K562 (cell line): ENCODE data around the gene CCDC192. TPM values are rescaled to one million over a fixed set of nuclear protein-coding genes. Genes with fewer than 3 reads are reported as not detected.

Source experiments
- ATAC-seq: fragments of 200-7000 bp; cut with Tn5 transposase; 3 replicates; pipeline ENCODE4 v1.9.1; 2020; ENCODE audit warnings: moderate library complexity
- BruUV-seq: library from RNA; stranded (reverse); fragments of 400-500 nt; replicated peaks from 2 replicates; lab custom pipeline; 2021; lab: Mats Ljungman, UMichigan
- CTCF ChIA-PET: fragments of 300-600 bp; formaldehyde crosslinking; extraction: SDS; loops from one replicate; lab custom pipeline; 2021; ENCODE audit warnings: low intra/inter-chr PET ratio; lab: Yijun Ruan, JAX
- POLR2A ChIA-PET: fragments of 300-600, 350-650 bp; sonication (Branson Sonifier 250); formaldehyde crosslinking; extraction: SDS; loops from one replicate; lab custom pipeline; 2021; ENCODE audit warnings: antibody characterized with exemption, inconsistent platforms; lab: Yijun Ruan, JAX
- DNase-seq, 4 experiments: peaks; one replicate each; pipeline versions ENCODE4 v3.0.0 to v3.0.0-alpha.2; 2011 to 2018; ENCODE audit warnings: low spot score in 3 of 4, mixed read lengths in 3 of 4; ENCODE audit errors: extremely low read depth in 1 of 4
- FAIRE-seq: peaks from 2 replicates; lab custom pipeline; 2011; peaks lifted over from hg19 to GRCh38; lab: Jason Lieb, UNC
- H2AFZ ChIP-seq: 2 replicates; pipeline ENCODE4 v1.6.0; 2011; ENCODE audit warnings: low read depth, low read length, control low read depth, inconsistent platforms
- H3K27ac ChIP-seq: fragments of 200-600 bp; 3 replicates; pipeline ENCODE4 v1.8.0; 2011; ENCODE audit warnings: low read depth, mild to moderate bottlenecking, control low read depth, inconsistent platforms, low read length, moderate library complexity, mixed read lengths; ENCODE audit errors: extremely low read depth
- H3K27me3 ChIP-seq, 2 experiments: fragments of 300-600 bp in 1 of 2; 2 replicates in 1 of 2; 3 replicates in 1 of 2; pipeline versions ENCODE4 v1.6.0 to v1.8.0; 2011; ENCODE audit warnings: inconsistent platforms in 2 of 2, low read length in 2 of 2, mild to moderate bottlenecking in 1 of 2, mixed read lengths in 1 of 2, moderate library complexity in 1 of 2; ENCODE audit not compliant: control insufficient read depth in 2 of 2, insufficient read depth in 2 of 2
- H3K36me3 ChIP-seq: fragments of 300-600 bp; 3 replicates; pipeline ENCODE4 v1.8.0; 2011; ENCODE audit warnings: mild to moderate bottlenecking, low read length, inconsistent platforms; ENCODE audit not compliant: control insufficient read depth, insufficient read depth
- H3K4me1 ChIP-seq, 2 experiments: fragments of 200-600 bp in 1 of 2; replicated peaks in 1 of 2; 2 replicates in 1 of 2; 3 replicates in 1 of 2; pipeline versions ENCODE4 v1.5.1 to v1.8.0; 2011; ENCODE audit warnings: inconsistent platforms in 2 of 2, low read length in 2 of 2, mild to moderate bottlenecking in 1 of 2, mixed read lengths in 1 of 2, moderate library complexity in 1 of 2; ENCODE audit not compliant: control insufficient read depth in 2 of 2, insufficient read depth in 2 of 2
- H3K4me2 ChIP-seq: 2 replicates; pipeline ENCODE4 v1.6.1; 2011; ENCODE audit warnings: low read length, control low read depth, inconsistent platforms, mixed read lengths; ENCODE audit not compliant: insufficient read depth
- H3K4me3 ChIP-seq: fragments of 200-600 bp; sonication (generic), shearing (Covaris generic); 2 replicates; pipeline ENCODE4 v1.5.1; 2016; ENCODE audit warnings: control low read depth, inconsistent platforms
- H3K79me2 ChIP-seq: fragments of 200-600 bp; 3 replicates; pipeline ENCODE4 v1.8.0; 2011; ENCODE audit warnings: low read length, inconsistent platforms; ENCODE audit not compliant: control insufficient read depth, insufficient read depth
- H3K9ac ChIP-seq, 2 experiments: 2 replicates each; pipeline versions ENCODE4 v1.6.0 to v1.6.1; 2011; ENCODE audit warnings: low read depth in 2 of 2, low read length in 2 of 2, control low read depth in 1 of 2, inconsistent platforms in 1 of 2, mild to moderate bottlenecking in 1 of 2, mixed read lengths in 1 of 2; ENCODE audit not compliant: insufficient read depth in 1 of 2
- H3K9me1 ChIP-seq: one replicate; pipeline ENCODE4 v1.6.0; 2011; ENCODE audit warnings: inconsistent platforms, mild to moderate bottlenecking, low read length, moderate library complexity; ENCODE audit not compliant: control insufficient read depth, insufficient read depth
- H3K9me3 ChIP-seq: replicated peaks from 2 replicates; pipeline ENCODE4 v1.5.1; 2011; ENCODE audit warnings: low read depth, low read length, inconsistent platforms; ENCODE audit not compliant: control insufficient read depth, insufficient read depth
- H4K20me1 ChIP-seq: replicated peaks from 2 replicates; pipeline ENCODE4 v1.6.1; 2011; ENCODE audit warnings: low read length, inconsistent platforms, mixed read lengths; ENCODE audit not compliant: control insufficient read depth, insufficient read depth
- ADNP ChIP-seq: fragments of 200-800 bp; sonication (Bioruptor generic); IDR thresholded peaks from 2 replicates; pipeline ENCODE4 v1.6.1; 2016; ENCODE audit warnings: missing genetic modification characterization, missing compliant biosample characterization
- BCL6 ChIP-seq: fragments of 250-450 bp; sonication (Bioruptor Pico); IDR thresholded peaks from 2 replicates; pipeline ENCODE4 v1.4.0; 2020
- CBX1 ChIP-seq: sonication (generic); IDR thresholded peaks from 2 replicates; pipeline ENCODE4 v1.6.1; 2016; ENCODE audit warnings: antibody characterized with exemption, low read depth, mild to moderate bottlenecking
- ETV6 ChIP-seq, 3 experiments: fragments of 150-350 bp in 1 of 3; sonication (generic) in 1 of 3; formaldehyde crosslinking in 1 of 3; IDR thresholded peaks; 2 replicates each; pipeline versions ENCODE4 v1.6.1 to v1.8.0; 2014 to 2022; ENCODE audit warnings: borderline replicate concordance in 2 of 3, low read depth in 2 of 3, antibody characterized with exemption in 1 of 3, low read length in 1 of 3, mild to moderate bottlenecking in 1 of 3, missing genetic modification reagents in 1 of 3
- NFE2 ChIP-seq: IDR thresholded peaks from 2 replicates; pipeline ENCODE4 v1.6.1; 2014; ENCODE audit warnings: antibody characterized with exemption, low read depth
- RBM25 ChIP-seq: fragments of 200-400 bp; formaldehyde crosslinking; IDR thresholded peaks from 2 replicates; pipeline ENCODE4 v1.6.1; 2018; ENCODE audit warnings: low read length, low read depth, moderate library complexity; ENCODE audit not compliant: severe bottlenecking
- RBM34 ChIP-seq: fragments of 200-400 bp; formaldehyde crosslinking; IDR thresholded peaks from 2 replicates; pipeline ENCODE4 v1.6.1; 2018; ENCODE audit warnings: low read length, borderline replicate concordance; ENCODE audit not compliant: insufficient read depth
- SAFB ChIP-seq: fragments of 200-400 bp; formaldehyde crosslinking; IDR thresholded peaks from 2 replicates; pipeline ENCODE4 v1.6.1; 2017; ENCODE audit warnings: low read depth, low read length, borderline replicate concordance
- TAF7 ChIP-seq: fragments of 450-650 bp; IDR thresholded peaks from 2 replicates; pipeline ENCODE4 v1.6.1; 2016; ENCODE audit warnings: missing genetic modification characterization, missing compliant biosample characterization
- XRCC4 ChIP-seq: IDR thresholded peaks from one replicate; pipeline ENCODE4 v1.6.1; 2011; ENCODE audit not compliant: insufficient read depth, insufficient read length; ENCODE audit errors: extremely low read depth
- ZKSCAN1 ChIP-seq: fragments of 150-350 bp; IDR thresholded peaks from 2 replicates; pipeline ENCODE4 v1.6.1; 2016; ENCODE audit warnings: low read depth, low read length
- ZNF12 ChIP-seq: sonication (generic); formaldehyde crosslinking; IDR thresholded peaks from 2 replicates; pipeline ENCODE4 v1.4.0; 2020; ENCODE audit warnings: mild to moderate bottlenecking, missing genetic modification reagents
- WGBS: fragments of 100-300 bp; shearing (Covaris generic); methylation state at CpG from one replicate; pipeline ENCODE4 v1.1.6; 2016; ENCODE audit warnings: low coverage, mixed read lengths; ENCODE audit not compliant: insufficient coverage; ENCODE audit errors: missing lambda C conversion rate; 5-methylcytosine and 5-hydroxymethylcytosine counted together
- in situ Hi-C: fragments of 300-500 bp; cut with MboI; formaldehyde crosslinking; loops from 4 replicates; pipeline ENCODE4 v1.15.0; 2018; ENCODE audit warnings: inconsistent platforms, mixed read lengths
- intact Hi-C: fragments of 100-400 bp; cut with micrococcal nuclease; formaldehyde crosslinking; loops from 2 replicates; pipeline ENCODE4 v1.14.2; 2022
- polyA plus RNA-seq, 8 experiments: library from polyadenylated mRNA; depleted of rRNA in 4 of 8; stranded (reverse) in 5 of 8; unstranded in 3 of 8; fragments of >200 nt; fragmentation: Nextera tagmentation in 2 of 8; fragmentation: Illumina TruSeq in 1 of 8; extraction: Ambion mirVana in 2 of 8; extraction: Trizol in 1 of 8; gene quantifications; 2 replicates each; pipeline versions ENCODE4 v1.2.1 to v1.2.3, GENCODE V29; 2011 to 2014; ENCODE audit warnings: inconsistent platforms in 1 of 8, missing spikeins in 1 of 8
- total RNA-seq, 7 experiments: library from RNA; depleted of rRNA in 6 of 7; stranded (reverse); fragments of >200 nt in 6 of 7; fragmentation: Illumina TruSeq in 2 of 7; extraction: Trizol in 2 of 7; gene quantifications; 2 replicates each; pipeline versions ENCODE4 v1.2.1 to v1.2.3, GENCODE V29; 2011 to 2021; ENCODE audit warnings: low replicate concordance in 1 of 7
- TF ChIP-seq, protein P1 (sequence below): fragments of 450-650 bp; formaldehyde crosslinking; IDR thresholded peaks from 2 replicates; pipeline ENCODE4 v1.4.0; 2020; ENCODE audit warnings: mild to moderate bottlenecking, moderate library complexity
- TF ChIP-seq, protein P2 (sequence below): sonication (generic); formaldehyde crosslinking; IDR thresholded peaks from 2 replicates; pipeline ENCODE4 v1.8.1; 2022; ENCODE audit warnings: missing genetic modification reagents
- TF ChIP-seq, protein P3 (sequence below): sonication (generic); formaldehyde crosslinking; IDR thresholded peaks from 2 replicates; pipeline ENCODE4 v1.8.0; 2022; ENCODE audit warnings: mild to moderate bottlenecking, missing genetic modification reagents

The CCDC192 gene
- total and polyA plus RNA-seq, 9 of the 15 experiments (the other 6 are each of a cell fraction or from before 2014, with no cell fraction given), result 0.21 to 0.66 (median 0.38) TPM; not detected in 2

DNA sequence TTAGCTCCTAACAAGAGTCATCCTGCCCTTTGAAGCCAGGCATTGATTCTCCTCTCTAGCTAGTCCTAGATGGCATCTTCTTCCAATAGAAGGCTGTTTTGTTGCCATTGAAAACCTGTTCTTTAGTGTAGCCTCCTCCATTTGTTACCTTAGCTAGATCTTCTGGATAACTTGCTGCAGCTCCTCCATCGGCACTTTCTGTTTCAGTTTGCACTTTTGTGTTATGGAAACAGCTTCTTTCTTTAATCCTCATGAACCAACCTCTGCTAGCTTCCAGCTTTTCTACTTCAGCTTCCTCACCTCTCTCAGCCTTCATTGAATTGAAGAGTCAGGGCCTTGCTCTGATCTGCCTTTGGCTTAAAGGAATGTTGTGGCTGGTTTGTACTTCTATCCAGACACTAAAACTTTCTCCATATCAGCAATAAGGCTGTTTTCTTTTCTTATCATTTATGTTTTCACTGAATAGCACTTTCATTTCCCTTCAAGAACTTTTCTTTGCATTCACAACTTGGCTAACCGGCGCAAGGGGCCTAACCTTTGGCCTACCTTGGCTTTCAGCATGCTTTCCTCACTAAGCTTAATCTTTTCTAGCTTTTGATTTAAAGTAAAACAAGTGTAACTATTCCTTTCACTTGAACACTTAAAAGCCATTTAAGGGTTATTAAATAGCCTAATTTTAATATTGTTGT lies 213.8 kb downstream of the CCDC192 start:
- POLR2A ChIA-PET, result no interaction called here
- Histone ChIP-seq H3K4me3 (no peak overlapping the region), H3K36me3 (no peaks in the 10 kb centered on the region), H3K4me2 (no peak overlapping the region), H3K4me1 (no peaks in the 10 kb centered on the region), H3K9me3 (no peaks in the 10 kb centered on the region), H3K9ac (no peak overlapping the region), H3K79me2 (no peaks in the 10 kb centered on the region), H3K27ac (no peak overlapping the region), H4K20me1 (no peaks in the 10 kb centered on the region), H2AFZ (no peak overlapping the region), H3K9me1 (no peaks in the 10 kb centered on the region), H3K27me3 (peaks cover 0 to 4% of the 10 kb centered on the region in 2 experiments; a peak in 1 of 5 replicates)
- intact Hi-C loops (no loop called here), in situ Hi-C loops (no loop called here)
- CTCF ChIA-PET, result no interaction called here
- FAIRE-seq (no peak), ATAC-seq (no peak), DNase-seq (no peak)
- 12% methylated on average over 3 of the region's 3 CpGs for WGBS
- no TSS peak for BruUV-seq
- TF ChIP-seq RBM34 (no peak), ETV6 (IDR thresholded peaks at IDR 0.05; ENCODE audit: borderline replicate concordance in 1 of 2, low read depth in 2 of 2, low read length in 1 of 2) (no peak), ETV6 (CRISPR knock-in tag; IDR thresholded peaks at IDR 0.05; ENCODE audit: borderline replicate concordance) (no peak), SAFB (no peak), ADNP (tag) (no peak), RBM25 (no peak), TAF7 (tag) (no peak), XRCC4 (no peak), CBX1 (no peak), NFE2 (no peak), ZKSCAN1 (no peak), BCL6 (CRISPR knock-in tag) (no peak), ZNF12 (no peak)
- TF ChIP-seq, protein P1, sequence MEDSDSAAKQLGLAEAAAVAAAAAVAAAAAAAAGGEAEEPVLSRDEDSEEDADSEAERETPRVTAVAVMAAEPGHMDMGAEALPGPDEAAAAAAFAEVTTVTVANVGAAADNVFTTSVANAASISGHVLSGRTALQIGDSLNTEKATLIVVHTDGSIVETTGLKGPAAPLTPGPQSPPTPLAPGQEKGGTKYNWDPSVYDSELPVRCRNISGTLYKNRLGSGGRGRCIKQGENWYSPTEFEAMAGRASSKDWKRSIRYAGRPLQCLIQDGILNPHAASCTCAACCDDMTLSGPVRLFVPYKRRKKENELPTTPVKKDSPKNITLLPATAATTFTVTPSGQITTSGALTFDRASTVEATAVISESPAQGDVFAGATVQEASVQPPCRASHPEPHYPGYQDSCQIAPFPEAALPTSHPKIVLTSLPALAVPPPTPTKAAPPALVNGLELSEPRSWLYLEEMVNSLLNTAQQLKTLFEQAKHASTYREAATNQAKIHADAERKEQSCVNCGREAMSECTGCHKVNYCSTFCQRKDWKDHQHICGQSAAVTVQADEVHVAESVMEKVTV, result no peak
- TF ChIP-seq, protein P2, sequence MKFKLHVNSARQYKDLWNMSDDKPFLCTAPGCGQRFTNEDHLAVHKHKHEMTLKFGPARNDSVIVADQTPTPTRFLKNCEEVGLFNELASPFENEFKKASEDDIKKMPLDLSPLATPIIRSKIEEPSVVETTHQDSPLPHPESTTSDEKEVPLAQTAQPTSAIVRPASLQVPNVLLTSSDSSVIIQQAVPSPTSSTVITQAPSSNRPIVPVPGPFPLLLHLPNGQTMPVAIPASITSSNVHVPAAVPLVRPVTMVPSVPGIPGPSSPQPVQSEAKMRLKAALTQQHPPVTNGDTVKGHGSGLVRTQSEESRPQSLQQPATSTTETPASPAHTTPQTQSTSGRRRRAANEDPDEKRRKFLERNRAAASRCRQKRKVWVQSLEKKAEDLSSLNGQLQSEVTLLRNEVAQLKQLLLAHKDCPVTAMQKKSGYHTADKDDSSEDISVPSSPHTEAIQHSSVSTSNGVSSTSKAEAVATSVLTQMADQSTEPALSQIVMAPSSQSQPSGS (CRISPR knock-in tag), result no peak
- TF ChIP-seq, protein P3, sequence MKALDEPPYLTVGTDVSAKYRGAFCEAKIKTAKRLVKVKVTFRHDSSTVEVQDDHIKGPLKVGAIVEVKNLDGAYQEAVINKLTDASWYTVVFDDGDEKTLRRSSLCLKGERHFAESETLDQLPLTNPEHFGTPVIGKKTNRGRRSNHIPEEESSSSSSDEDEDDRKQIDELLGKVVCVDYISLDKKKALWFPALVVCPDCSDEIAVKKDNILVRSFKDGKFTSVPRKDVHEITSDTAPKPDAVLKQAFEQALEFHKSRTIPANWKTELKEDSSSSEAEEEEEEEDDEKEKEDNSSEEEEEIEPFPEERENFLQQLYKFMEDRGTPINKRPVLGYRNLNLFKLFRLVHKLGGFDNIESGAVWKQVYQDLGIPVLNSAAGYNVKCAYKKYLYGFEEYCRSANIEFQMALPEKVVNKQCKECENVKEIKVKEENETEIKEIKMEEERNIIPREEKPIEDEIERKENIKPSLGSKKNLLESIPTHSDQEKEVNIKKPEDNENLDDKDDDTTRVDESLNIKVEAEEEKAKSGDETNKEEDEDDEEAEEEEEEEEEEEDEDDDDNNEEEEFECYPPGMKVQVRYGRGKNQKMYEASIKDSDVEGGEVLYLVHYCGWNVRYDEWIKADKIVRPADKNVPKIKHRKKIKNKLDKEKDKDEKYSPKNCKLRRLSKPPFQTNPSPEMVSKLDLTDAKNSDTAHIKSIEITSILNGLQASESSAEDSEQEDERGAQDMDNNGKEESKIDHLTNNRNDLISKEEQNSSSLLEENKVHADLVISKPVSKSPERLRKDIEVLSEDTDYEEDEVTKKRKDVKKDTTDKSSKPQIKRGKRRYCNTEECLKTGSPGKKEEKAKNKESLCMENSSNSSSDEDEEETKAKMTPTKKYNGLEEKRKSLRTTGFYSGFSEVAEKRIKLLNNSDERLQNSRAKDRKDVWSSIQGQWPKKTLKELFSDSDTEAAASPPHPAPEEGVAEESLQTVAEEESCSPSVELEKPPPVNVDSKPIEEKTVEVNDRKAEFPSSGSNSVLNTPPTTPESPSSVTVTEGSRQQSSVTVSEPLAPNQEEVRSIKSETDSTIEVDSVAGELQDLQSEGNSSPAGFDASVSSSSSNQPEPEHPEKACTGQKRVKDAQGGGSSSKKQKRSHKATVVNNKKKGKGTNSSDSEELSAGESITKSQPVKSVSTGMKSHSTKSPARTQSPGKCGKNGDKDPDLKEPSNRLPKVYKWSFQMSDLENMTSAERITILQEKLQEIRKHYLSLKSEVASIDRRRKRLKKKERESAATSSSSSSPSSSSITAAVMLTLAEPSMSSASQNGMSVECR (CRISPR knock-in tag), result no peak
